AG08396 (cell line): ENCODE data around the gene PLXNA4.

ENCODE experiments used
- DNase-seq: peaks from one replicate; pipeline ENCODE4 v3.0.0; 2012; ENCODE audit warnings: low spot score, mixed read lengths

The PLXNA4 gene

GRCh38 chr7:132417103-132417906 lies 159.0 kb downstream of the PLXNA4 start:
- no peak for DNase-seq

DNA sequence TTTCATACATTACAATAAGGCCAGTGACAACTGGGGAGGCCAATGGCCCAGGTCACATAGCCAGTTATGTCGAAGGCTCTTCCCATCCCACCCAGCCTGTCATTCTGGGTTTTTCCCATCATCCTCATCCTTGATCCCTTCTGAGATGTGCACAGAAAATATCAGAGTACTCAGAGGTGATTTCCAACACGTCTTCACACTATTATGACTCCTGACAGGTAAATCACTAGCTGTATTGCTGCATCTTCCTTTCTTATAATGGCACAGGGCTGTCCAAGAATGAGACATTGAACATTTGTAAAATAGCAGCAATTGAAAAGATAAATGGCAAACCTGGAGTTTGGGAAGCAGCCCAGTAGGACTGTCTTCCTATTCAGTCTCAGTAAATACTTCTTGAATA lies 159.9 kb downstream of the PLXNA4 start:
- DNase-seq = no peak

DNA sequence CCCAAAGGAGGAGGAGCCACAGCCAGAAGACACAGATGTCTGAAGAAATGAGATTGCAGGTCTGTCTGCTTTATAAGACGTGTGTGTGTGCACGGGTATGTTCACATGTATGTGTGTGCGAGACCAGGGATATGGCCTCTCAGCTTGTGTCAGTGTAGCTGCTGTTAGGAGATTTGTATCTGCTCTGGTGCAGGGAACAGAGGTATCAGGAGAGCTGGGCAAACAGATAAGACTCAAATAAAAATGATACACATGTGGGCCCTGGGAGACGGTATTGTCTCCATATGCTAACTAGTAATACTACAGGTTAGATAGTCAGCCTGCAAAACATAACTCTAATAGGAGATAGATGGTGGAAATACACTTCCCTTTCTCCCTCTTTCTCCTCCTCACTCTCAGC lies 161.0 kb downstream of the PLXNA4 start:
- DNase-seq = no peak

DNA sequence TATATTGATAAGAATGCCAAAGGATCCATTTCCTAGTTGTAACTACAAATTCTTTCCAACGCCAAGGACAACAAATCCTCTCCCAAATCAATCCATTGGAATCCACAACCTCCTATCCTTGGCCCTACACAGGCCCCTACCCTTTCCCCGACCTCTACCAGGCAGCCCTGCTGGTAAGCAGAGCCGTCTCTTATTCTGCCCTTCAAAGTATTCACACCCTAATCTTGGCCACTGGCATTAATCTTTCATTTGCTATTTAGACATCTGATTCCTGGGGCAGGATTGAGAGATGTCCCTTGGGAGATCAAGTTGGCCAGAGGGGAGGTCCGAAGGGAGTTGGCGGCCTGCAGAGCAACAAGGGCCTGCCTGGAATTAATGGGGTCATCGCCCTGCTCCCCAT lies 161.4 kb downstream of the PLXNA4 start:
- DNase-seq = no peak

DNA sequence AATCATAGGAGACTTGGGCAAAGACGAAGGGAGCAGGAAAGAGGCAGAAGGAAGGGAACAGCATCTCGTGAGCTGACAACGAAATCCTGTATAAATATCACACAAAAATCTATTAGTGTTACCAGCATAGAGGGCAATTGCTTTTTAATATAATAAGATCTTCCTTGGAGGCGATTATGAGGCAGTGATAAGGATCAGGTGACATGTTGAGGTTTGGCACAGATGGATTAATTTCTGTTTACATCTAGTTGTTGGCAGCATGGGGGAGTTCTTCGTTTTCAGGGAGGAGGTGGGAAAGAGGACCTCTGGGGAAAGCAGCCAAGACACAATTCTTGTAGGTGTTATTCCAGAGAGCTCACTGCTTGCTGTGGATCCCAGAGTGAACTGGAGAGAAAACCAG lies 163.8 kb downstream of the PLXNA4 start:
- no peak for DNase-seq

- DNase-seq = no peak
These were observed 165.3 kb downstream of the PLXNA4 start for GRCh38 chr7:132410861-132411541.

DNA sequence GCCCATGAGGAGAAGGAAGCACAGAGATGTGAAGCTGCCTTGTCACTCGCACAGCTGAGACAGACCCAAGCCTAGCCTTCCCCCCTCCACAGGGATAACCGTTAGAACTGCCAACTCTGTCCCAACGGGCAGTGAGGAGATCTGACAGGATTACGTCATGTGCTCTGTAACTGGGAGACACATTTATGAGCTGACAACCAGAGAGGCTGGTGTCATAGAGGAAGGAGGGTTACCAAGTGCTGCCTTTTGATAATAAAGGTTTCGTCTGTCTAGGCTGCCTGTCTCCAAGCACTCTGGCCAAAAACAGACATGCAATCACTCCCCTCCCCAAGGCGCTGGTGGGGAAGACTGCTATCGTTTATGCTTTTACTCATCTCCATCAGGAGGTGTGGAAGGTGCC lies 165.9 kb downstream of the PLXNA4 start:
- no peak for DNase-seq

GRCh38 chr7:132407764-132408163 lies 168.5 kb downstream of the PLXNA4 start:
- no peak for DNase-seq

- DNase-seq = no peak
These were observed 170.2 kb downstream of the PLXNA4 start for GRCh38 chr7:132406039-132406438.

DNA sequence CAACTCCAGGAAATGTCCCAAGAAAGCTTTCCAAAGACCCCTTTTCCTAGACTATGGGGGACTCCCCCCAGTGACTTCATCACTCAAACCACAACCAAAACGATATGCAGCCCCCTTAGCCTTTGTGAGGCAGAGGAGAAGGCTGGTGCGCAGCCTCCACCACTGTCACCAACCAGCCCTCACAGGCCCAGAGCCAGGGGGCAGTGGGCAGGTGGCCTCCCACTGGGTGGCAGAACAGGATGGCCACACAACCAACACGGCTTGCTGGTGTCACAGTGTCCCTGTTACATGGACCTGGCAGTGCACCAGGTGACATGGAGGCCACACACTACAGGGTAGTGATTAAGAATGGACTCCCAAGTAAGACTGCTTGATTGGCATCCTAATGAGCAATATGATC lies 172.0 kb downstream of the PLXNA4 start:
- no peak for DNase-seq

GRCh38 chr7:132403465-132404110 lies 172.7 kb downstream of the PLXNA4 start:
- DNase-seq = no peak

DNA sequence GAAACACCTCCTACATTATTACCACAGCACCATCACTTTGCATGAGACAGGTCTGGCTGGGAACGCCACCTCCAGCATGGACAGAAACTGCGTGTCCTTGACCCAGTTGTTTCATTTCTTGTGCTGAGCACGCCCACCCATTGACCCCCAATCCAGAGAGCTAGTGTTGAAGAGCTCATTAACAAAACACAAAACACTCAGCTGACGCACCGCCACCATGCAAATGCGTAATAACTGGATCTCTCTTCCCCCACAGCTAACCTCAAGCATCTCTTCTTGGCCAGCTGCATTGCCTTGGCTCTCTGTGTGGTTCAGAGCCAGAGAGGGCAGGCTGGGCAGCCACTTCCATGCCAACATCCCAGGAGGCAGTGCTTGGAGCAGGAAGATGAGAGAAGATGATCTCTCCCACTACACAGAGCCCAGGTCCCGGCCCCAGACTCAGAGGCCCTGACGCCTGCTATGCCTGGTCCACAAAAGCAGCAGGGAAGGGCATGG lies 173.5 kb downstream of the PLXNA4 start:
- peak; percentile 41 for DNase-seq

DNA sequence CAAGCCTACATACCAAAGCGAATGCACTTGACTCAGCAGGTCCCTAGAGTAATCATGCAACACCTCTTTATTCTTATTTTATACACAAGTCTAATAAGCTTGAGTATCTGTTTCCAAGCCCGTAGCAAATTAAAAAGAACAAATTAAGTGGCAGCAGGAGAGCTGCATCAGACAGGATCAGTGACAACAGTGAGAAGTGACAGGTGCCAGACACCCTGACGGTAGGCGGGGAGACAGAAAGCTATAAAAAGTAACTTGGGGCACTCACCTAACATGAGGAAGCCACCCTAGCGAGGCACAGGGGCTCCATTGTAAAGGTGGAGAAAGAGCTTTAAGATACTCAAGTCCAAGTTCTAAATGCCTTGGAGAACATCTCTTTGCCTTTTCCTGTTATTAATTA lies 174.2 kb downstream of the PLXNA4 start:
- no peak for DNase-seq

GRCh38 chr7:132400561-132401142 lies 175.6 kb downstream of the PLXNA4 start:
- DNase-seq = no peak

GRCh38 chr7:132399367-132399766 lies 176.9 kb downstream of the PLXNA4 start:
- DNase-seq = no peak

DNA sequence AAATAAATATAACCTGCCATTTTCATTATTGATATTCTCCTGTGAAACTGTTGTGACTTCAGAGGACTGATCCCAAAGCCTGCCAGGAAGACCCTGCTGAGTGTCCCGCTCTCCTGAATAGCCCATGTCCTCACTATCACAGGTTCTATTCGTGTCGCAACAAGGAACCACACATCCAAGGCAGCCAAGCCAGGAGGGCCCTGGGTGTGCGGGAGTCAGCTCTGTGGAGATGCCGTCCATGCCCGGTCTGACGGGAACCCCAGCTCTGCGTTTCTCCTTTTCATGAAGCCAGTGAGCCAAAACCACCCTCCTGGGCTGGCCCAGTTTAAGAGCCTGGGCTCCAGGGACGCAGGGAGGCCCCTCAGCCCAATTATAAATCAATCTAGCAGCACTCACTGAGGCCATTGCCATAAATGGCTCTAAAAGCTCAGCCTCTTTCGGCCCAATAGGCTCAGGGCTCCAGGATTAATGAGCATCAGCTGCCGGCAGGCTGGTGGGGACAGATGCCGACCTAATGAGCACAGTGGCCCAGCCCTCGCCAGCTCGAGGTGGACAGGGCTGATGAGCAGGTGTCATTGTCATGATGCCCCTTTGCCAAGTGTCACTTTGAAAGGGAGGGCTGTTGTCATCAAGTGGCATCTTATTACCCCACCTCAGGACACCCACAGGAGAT lies 177.9 kb downstream of the PLXNA4 start:
- no peak for DNase-seq

DNA sequence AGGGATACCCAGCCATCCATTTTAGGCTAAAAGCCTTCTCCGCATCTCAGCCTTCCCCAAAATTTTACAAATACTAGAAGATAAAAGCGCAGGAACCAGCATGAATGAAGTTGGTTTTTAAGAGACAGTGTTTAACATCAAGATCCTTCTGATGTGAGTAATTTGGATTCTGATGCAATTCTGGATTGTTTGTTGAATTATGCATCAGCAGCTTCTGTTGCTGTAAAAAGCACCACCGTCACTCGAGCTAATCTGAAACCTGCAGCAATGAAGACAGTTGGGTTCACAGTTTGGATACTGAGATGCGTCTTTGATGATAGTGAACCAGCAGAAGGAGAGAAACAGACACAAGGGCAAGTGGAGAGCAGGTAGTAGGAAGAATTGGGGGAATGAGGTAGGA lies 179.2 kb downstream of the PLXNA4 start:
- DNase-seq = no peak

- no peak for DNase-seq
These were observed 180.9 kb downstream of the PLXNA4 start for GRCh38 chr7:132395361-132395760.

DNA sequence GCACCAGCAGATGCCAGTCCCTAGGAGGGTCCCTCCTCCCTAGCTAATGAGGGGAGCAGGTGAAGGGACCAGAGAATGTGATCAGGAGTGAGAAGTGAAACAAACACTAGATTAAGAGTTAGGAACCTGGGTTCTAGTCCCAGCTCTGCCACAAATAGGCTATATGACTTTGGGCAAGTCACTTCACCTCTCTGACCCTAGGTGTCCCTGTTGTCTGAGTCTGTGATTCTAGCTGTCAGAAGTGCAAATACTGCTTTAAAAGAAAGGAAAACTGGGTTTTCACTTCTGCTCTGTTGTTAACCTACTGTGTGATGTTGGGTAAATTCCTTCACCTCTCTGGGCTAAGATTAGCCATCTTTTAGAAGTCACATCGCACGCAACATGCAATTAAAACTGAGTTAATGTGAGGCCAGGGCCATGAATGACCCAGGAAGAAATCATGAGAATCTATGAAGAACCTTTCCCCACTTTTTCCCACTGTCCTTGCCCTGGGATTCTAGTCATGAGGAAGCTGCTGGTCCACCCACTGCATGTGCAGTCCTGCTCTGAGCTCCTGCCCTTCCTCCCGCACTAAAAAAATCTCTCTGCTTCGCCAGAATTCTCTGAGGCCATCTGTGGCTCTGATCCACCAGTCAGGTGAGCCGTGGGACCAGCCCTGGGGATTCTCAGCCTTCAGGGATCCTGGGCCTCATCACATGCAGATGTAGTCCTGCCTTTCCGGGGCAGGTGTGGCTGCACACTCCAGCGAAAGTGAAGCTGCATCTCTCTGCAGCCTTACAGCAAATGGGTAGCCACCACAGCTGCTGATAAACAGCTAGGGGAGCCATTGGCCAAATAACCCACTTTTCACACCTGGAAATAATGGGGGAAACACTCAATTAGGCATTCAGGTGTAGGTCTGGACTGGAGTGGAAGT lies 181.7 kb downstream of the PLXNA4 start:
- no peak for DNase-seq

- no peak for DNase-seq
These were observed 182.4 kb downstream of the PLXNA4 start for GRCh38 chr7:132393789-132394261.

GRCh38 chr7:132392713-132393112 lies 183.6 kb downstream of the PLXNA4 start:
- DNase-seq = no peak
